Measurements from ENCODE around the gene RBM22. TPM values are rescaled to one million over a fixed set of nuclear protein-coding genes. Genes with fewer than 3 reads are reported as not detected.

The RBM22 gene
- polyA plus RNA-seq, 2 of the 4 experiments (the other 2 are of a cell fraction) = 42.2 to 75.7 TPM

DNA sequence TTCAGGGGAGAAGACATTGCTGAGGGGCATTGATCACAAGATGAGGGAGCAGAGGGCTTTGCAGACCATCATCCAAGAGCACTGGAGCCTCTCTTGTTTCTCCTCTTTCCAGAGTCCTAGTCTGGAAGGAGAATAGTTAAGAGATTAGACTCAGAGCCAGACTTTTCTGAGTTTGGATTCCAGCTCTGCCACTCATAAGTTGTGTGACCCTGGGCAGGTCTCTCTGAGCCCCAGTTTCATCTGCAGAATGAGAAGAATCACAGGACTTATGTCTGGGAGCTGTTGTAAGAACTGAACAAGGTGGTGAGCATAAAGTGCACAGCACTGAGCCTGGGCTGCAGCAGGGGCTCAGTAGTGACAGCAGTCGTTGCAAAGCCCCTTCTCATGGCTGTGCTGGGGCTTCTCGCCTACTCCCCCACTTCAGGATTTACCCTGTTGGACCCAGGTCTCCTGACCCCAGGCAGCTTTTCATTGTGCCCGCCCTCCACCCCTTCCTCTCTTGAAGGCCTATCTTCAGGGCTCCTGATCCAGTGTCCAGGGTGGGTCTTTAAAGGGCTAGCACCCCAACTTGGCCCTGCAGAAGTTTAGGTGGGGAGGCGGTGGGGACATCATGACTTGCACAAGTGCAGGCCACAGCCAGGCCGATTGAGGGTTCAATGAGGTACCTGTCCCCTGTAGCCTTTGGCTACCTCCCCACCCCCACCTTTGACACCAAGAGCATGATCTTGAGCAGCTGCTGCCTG is 58.9 kb downstream of the RBM22 start:
- H3K27ac ChIP-seq = peak overlapping the region; percentile 95 to 96
- ChIA-PET CTCF (interaction anchor here (0.7 to 10.6 kb wide), 8 partner anchors 12 to 192 kb away, joined by 3 to 143 read pairs (median 4); partner anchors contain the start of genes MYOZ3, RBM22 and SMIM3), POLR2A (interaction anchor here (0.6 to 3.0 kb wide), 3 partner anchors 11 to 59 kb away, joined by 4 to 13 read pairs (median 12); partner anchors contain the start of gene RBM22)
- H3K4me1 ChIP-seq = peaks cover 80% of the 10 kb centered on the region
- WGBS (ENCODE audit: missing lambda C conversion rate) = 5% methylated on average over 5 of the region's 5 CpGs
- TF ChIP-seq REST (IDR thresholded peaks at IDR 0.05) = no peak
- no peak for TF ChIP-seq GATA3 (IDR thresholded peaks at IDR 0.05; ENCODE audit: borderline replicate concordance)
- no peak for TF ChIP-seq KDM5A (IDR thresholded peaks at IDR 0.05)
- no peak for TF ChIP-seq HOXB13 (CRISPR knock-in tag; IDR thresholded peaks at IDR 0.05; ENCODE audit: low read depth)
- FAIRE-seq = no peak
- H3K4me3 ChIP-seq = peak overlapping the region; percentile 54
- H3K9me3 ChIP-seq = no peaks in the 10 kb centered on the region
- H3K4me2 ChIP-seq = peak overlapping the region; percentile 93
- DNase-seq (ENCODE audit: low read depth in 1 of 2, low spot score in 1 of 2) = no peak
- peak in 1 of 2 experiments; percentile 0; a peak in 1 of 6 replicates for ATAC-seq

- ATAC-seq (peak; percentile 39 to 63), DNase-seq (ENCODE audit: low read depth in 1 of 2, low spot score in 1 of 2) (peak; percentile 56 to 91), FAIRE-seq (no peak)
- ChIA-PET CTCF (interaction anchor here (1.0 to 10.6 kb wide), 8 partner anchors 9 to 181 kb away, joined by 3 to 143 read pairs (median 4); partner anchors contain the start of genes MYOZ3 and RBM22), POLR2A (interaction anchor here (0.9 to 3.0 kb wide), 5 partner anchors 12 to 167 kb away, joined by 3 to 13 read pairs (median 4); partner anchors contain the start of gene RBM22)
- Histone ChIP-seq H3K4me3 (peak overlapping the region; percentile 54), H3K4me1 (peaks cover 88% of the 10 kb centered on the region), H3K27ac (peak overlapping the region; percentile 95 to 96), H3K9me3 (no peaks in the 10 kb centered on the region), H3K4me2 (peak overlapping the region; percentile 93)
- WGBS (ENCODE audit: missing lambda C conversion rate) = 3% methylated on average over 9 of the region's 9 CpGs
- TF ChIP-seq FOSL2 (IDR thresholded peaks at IDR 0.05) (no peak), FOSL2 (CRISPR knock-in tag; IDR thresholded peaks at IDR 0.05) (peak; percentile 47), EP300 (IDR thresholded peaks at IDR 0.05) (peak in 1 of 2 experiments; percentile 76; a peak in 3 of 5 replicates), JUNB (IDR thresholded peaks at IDR 0.05) (peak; percentile 4; the same call in 1 of the 2 replicates), JUN (IDR thresholded peaks at IDR 0.05) (no peak; a peak in 1 of 5 replicates), TFCP2L1 (CRISPR knock-in tag; IDR thresholded peaks at IDR 0.05) (0 out of 2 replicates have a peak, but pooled peaks have one; percentile 65), GATA3 (IDR thresholded peaks at IDR 0.05; ENCODE audit: borderline replicate concordance) (peak; percentile 72), USF2 (IDR thresholded peaks at IDR 0.05) (peak; percentile 34), MAX (IDR thresholded peaks at IDR 0.05) (peak; percentile 16), POLR2AphosphoS2 (conservative IDR thresholded peaks at IDR 0.05; ENCODE audit: low read length) (no peak)
Observed at GRCh38 chr5:150641006-150641570, 59.8 kb downstream of the RBM22 start.

Other genes starting within 250 kb of the RBM22 start
- gene NDST1, start 192.9 kb downstream of the RBM22 start, polyA plus RNA-seq (2011; rRNA removed) = 24.4 and 27.7 TPM in 2 replicates
- gene NDST1, start 192.9 kb downstream of the RBM22 start, polyA plus RNA-seq (2017; fragmentation: RNase III; extraction: RNeasy Plus Mini Kit Qiagen cat#74134 plus additional on column Dnase treatment) = 50.8 to 59.7 TPM (median 55.8 TPM) in 3 replicates
- 13.7 and 20.7 TPM in 2 replicates for gene SYNPO, start 60.4 kb downstream of the RBM22 start, polyA plus RNA-seq (2011; rRNA removed)
- gene SYNPO, start 60.4 kb downstream of the RBM22 start, polyA plus RNA-seq (2017; fragmentation: RNase III; extraction: RNeasy Plus Mini Kit Qiagen cat#74134 plus additional on column Dnase treatment) = 33.9 to 43.8 TPM (median 37.1 TPM) in 3 replicates
- 0.06 and 0.13 TPM in 2 replicates for gene MYOZ3, start 39.8 kb downstream of the RBM22 start, polyA plus RNA-seq (2011; rRNA removed)
- 0.07 to 0.12 TPM (median 0.09 TPM) in 3 replicates for gene MYOZ3, start 39.8 kb downstream of the RBM22 start, polyA plus RNA-seq (2017; fragmentation: RNase III; extraction: RNeasy Plus Mini Kit Qiagen cat#74134 plus additional on column Dnase treatment)
- gene DCTN4, start 58.0 kb upstream of the RBM22 start, polyA plus RNA-seq (2011; rRNA removed) = 34.8 and 38.4 TPM in 2 replicates
- 18.7 to 20.9 TPM (median 20.2 TPM) in 3 replicates for gene DCTN4, start 58.0 kb upstream of the RBM22 start, polyA plus RNA-seq (2017; fragmentation: RNase III; extraction: RNeasy Plus Mini Kit Qiagen cat#74134 plus additional on column Dnase treatment)
- gene SMIM3, start 77.7 kb upstream of the RBM22 start, polyA plus RNA-seq (2011; rRNA removed) = 4.5 and 4.9 TPM in 2 replicates
- 3.0 to 4.6 TPM (median 4.1 TPM) in 3 replicates for gene SMIM3, start 77.7 kb upstream of the RBM22 start, polyA plus RNA-seq (2017; fragmentation: RNase III; extraction: RNeasy Plus Mini Kit Qiagen cat#74134 plus additional on column Dnase treatment)
- gene IRGM, start 145.5 kb upstream of the RBM22 start, polyA plus RNA-seq (2011; rRNA removed) = 0.05 TPM in 1 of 2 replicates, not detected in the other
- not detected in 3 replicates for gene IRGM, start 145.5 kb upstream of the RBM22 start, polyA plus RNA-seq (2017; fragmentation: RNase III; extraction: RNeasy Plus Mini Kit Qiagen cat#74134 plus additional on column Dnase treatment)
- gene ZNF300, start 203.9 kb upstream of the RBM22 start, polyA plus RNA-seq (2011; rRNA removed) = 9.1 and 9.3 TPM in 2 replicates
- gene ZNF300, start 203.9 kb upstream of the RBM22 start, polyA plus RNA-seq (2017; fragmentation: RNase III; extraction: RNeasy Plus Mini Kit Qiagen cat#74134 plus additional on column Dnase treatment) = 4.5 to 5.7 TPM (median 5.5 TPM) in 3 replicates